DND-41 (cell line): Measurements from ENCODE around the gene LCN15.

Source experiments
- ATAC-seq: fragments of 200-7000 bp; cut with Tn5 transposase; 3 replicates; pipeline ENCODE4 v1.9.1; 2021; ENCODE audit warnings: low read depth; ENCODE audit not compliant: insufficient read depth
- DNase-seq: peaks from one replicate; pipeline ENCODE4 v3.0.0-alpha.2; 2020
- H2AFZ ChIP-seq: 2 replicates; pipeline ENCODE4 v1.6.0; 2012; ENCODE audit warnings: low read depth, low read length
- H3K27ac ChIP-seq: 2 replicates; pipeline ENCODE4 v1.5.1; 2012; ENCODE audit warnings: low read length, inconsistent platforms
- H3K27me3 ChIP-seq: fragments of 200-600 bp; sonication (generic); 2 replicates; pipeline ENCODE4 v1.6.0; 2012; ENCODE audit warnings: low read length, mild to moderate bottlenecking, inconsistent platforms; ENCODE audit not compliant: insufficient read depth, poor library complexity
- H3K36me3 ChIP-seq: 2 replicates; pipeline ENCODE4 v1.5.1; 2012; ENCODE audit warnings: low read length, inconsistent platforms; ENCODE audit not compliant: insufficient read depth
- H3K4me1 ChIP-seq: 2 replicates; pipeline ENCODE4 v1.5.1; 2012; ENCODE audit warnings: mild to moderate bottlenecking, low read length; ENCODE audit not compliant: insufficient read depth
- H3K4me2 ChIP-seq: 2 replicates; pipeline ENCODE4 v1.6.0; 2012; ENCODE audit warnings: mild to moderate bottlenecking, moderate library complexity, low read length, inconsistent platforms; ENCODE audit not compliant: insufficient read depth
- H3K4me3 ChIP-seq, 2 experiments: fragments of 200-600 bp in 1 of 2; shearing (Covaris generic) in 1 of 2; 2 replicates each; pipeline ENCODE4 v1.5.1; 2012 to 2016; ENCODE audit warnings: inconsistent platforms in 2 of 2, low read length in 2 of 2, mild to moderate bottlenecking in 2 of 2, low read depth in 1 of 2, moderate library complexity in 1 of 2
- H3K79me2 ChIP-seq: 2 replicates; pipeline ENCODE4 v1.6.0; 2012; ENCODE audit warnings: low read length, inconsistent platforms; ENCODE audit not compliant: insufficient read depth
- H3K9ac ChIP-seq: 2 replicates; pipeline ENCODE4 v1.6.0; 2012; ENCODE audit warnings: low read depth, mild to moderate bottlenecking, inconsistent platforms, low read length, moderate library complexity
- H3K9me3 ChIP-seq: 2 replicates; pipeline ENCODE4 v1.5.1; 2012; ENCODE audit warnings: low read length, moderate library complexity, mild to moderate bottlenecking, inconsistent platforms; ENCODE audit not compliant: insufficient read depth, severe bottlenecking
- H4K20me1 ChIP-seq: 2 replicates; pipeline ENCODE4 v1.6.0; 2012; ENCODE audit warnings: low read length; ENCODE audit not compliant: insufficient read depth
- CTCF ChIP-seq: IDR thresholded peaks from 2 replicates; pipeline ENCODE4 v1.5.1; 2012; ENCODE audit warnings: borderline replicate concordance, low read length, moderate library complexity, mild to moderate bottlenecking; ENCODE audit not compliant: poor library complexity, severe bottlenecking; ENCODE audit errors: extremely low read depth
- EZH2 ChIP-seq: IDR thresholded peaks from 3 replicates; pipeline ENCODE4 v1.6.1; 2012; ENCODE audit warnings: borderline replicate concordance, low read depth, mild to moderate bottlenecking, moderate library complexity, low read length, inconsistent platforms; ENCODE audit not compliant: severe bottlenecking

Gene LCN15

DNA sequence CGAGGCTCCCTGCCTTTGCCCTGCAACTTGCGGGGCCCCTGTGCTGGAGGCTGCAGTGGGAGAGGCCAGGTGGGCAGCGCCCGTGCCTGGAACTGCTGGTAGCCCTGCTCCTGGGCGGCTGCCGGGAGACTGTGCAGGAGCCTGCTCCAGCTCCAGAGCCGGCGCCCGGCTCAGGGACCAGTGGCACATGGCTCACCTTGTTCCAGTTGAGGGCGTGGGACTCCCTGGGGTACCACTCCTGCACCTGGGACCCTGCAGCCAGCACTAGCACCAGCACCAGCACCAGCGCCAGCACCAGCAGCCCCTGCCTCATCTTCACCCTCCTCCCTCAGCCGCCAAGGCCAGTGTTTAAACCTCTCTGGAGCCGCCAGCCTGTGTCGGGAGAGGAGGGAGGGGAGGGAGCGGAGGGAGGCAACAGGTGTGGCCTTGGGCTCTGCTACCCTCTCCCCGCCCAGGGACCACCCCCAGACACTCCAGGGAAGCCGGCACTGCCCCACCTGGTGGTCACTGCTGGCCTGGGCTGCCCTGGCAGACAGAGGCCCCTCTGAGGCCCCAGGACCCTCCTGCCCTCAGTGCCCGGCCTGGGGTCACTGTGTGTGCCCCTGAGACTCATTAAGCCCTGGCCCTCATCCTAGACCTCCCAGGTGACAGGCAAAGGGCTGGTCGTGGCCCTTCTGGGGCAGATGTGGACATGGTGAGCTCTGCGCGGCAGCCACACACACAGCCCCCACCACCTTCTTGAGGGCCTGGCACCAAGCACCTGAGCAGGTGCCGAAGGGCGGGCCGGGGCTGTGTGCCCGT is 21.5 kb downstream of the LCN15 start, which contains the start of gene LCN10:
TSS of gene LCN10 (minus strand) at position 350 of the 801 bp plus-strand sequence. CDS start at position 313, 37 bp downstream.
- Histone ChIP-seq H3K4me3 (no peak within 1 kb of the TSS), H3K27me3 (peaks cover 7% of the 10 kb centered on the region), H3K4me2 (no peak within 1 kb of the TSS)

GRCh38 chr9:136741883-136742571 is 22.3 kb downstream of the LCN15 start:
- no peaks in the 10 kb centered on the region for H3K9me3 ChIP-seq
- H3K9ac ChIP-seq, result no peak overlapping the region
- no peaks in the 10 kb centered on the region for H3K36me3 ChIP-seq
- H3K4me1 ChIP-seq, result peaks cover 4% of the 10 kb centered on the region; the same call in 1 of the 2 replicates
- no peak for ATAC-seq
- no peak overlapping the region for H3K27ac ChIP-seq
- no peaks in the 10 kb centered on the region; the same call in 1 of the 2 replicates for H4K20me1 ChIP-seq
- H3K27me3 ChIP-seq, result peaks cover 7% of the 10 kb centered on the region
- DNase-seq, result no peak
- no peak for TF ChIP-seq CTCF
- TF ChIP-seq EZH2, result no peak
- H3K4me3 ChIP-seq, result no peak overlapping the region
- H3K4me2 ChIP-seq, result no peak overlapping the region
- no peaks in the 10 kb centered on the region for H3K79me2 ChIP-seq
- H2AFZ ChIP-seq, result no peak overlapping the region

More for the DNA sequence above, 21.5 kb downstream of the LCN15 start, which contains the start of gene LCN10:
- no peaks in the 10 kb centered on the region; the same call in 1 of the 2 replicates for H4K20me1 ChIP-seq
- peaks cover 4% of the 10 kb centered on the region; the same call in 1 of the 2 replicates for H3K4me1 ChIP-seq
- DNase-seq (no peak), ATAC-seq (no peak)
- no peak within 1 kb of the TSS for H3K27ac ChIP-seq
- H2AFZ ChIP-seq, result no peak within 1 kb of the TSS
- no peaks in the 10 kb centered on the region for H3K79me2 ChIP-seq
- TF ChIP-seq EZH2, result no peak
- no peak for TF ChIP-seq CTCF
- no peak within 1 kb of the TSS for H3K9ac ChIP-seq
- H3K36me3 ChIP-seq, result no peaks in the 10 kb centered on the region
- no peaks in the 10 kb centered on the region for H3K9me3 ChIP-seq

DNA sequence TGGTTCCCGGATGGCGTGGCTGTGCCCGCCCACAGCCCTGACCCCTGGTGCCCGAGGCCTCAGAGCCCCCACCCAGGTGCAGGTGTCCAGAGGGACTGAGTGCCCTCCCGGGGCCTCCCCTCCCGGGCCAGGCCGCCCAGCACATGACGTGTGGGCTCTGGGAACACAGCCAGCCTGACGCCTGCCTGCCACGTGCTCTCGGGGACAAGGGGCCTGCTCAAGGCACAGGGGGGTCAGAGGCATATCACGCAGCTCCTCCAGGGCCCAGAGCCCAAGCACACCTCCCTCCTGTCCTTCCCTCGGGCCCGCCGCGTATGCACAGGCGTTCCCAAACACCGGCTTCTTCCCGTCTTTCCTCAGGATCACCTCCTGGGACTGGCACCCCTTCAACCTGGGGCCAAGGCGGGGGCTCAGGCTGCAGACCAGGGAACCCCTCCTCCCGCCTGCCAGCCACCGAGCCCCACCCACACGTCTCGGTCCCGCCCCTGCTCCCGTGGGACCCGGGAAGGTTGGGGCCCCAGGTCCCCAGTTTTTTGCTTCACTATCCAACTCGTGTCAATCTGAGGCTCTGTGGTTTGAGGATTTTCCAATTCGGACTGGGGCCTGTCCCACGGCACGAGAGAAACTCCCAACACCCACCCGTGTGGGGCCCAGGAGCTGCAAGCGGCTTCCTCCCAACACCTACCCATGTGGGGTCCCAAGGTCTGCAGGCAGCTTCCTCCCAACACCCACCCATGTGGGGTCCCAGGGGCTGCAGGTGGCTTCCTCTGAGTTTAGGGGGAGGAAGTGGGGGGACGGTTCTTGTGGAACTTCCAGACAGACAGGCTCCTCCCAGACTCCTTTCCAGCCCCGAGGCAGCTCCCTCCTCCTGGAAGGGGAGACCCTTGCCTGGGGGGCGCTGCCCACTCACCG is 23.1 kb downstream of the LCN15 start:
- Histone ChIP-seq H3K4me3 (no peak overlapping the region), H3K27ac (no peak overlapping the region), H3K4me1 (peaks cover 4% of the 10 kb centered on the region; the same call in 1 of the 2 replicates), H4K20me1 (no peaks in the 10 kb centered on the region; the same call in 1 of the 2 replicates), H3K4me2 (no peak overlapping the region), H3K9ac (no peak overlapping the region), H3K9me3 (no peaks in the 10 kb centered on the region), H2AFZ (no peak overlapping the region), H3K27me3 (peaks cover 7% of the 10 kb centered on the region), H3K79me2 (no peaks in the 10 kb centered on the region), H3K36me3 (no peaks in the 10 kb centered on the region)
- TF ChIP-seq EZH2 (no peak), CTCF (no peak)
- DNase-seq (no peak), ATAC-seq (no peak)
